GM12892 (cell line): ENCODE measurements around the gene AMZ1.

Experiments
- POLR2A ChIP-seq: IDR thresholded peaks from 2 replicates; pipeline ENCODE4 v1.6.1; 2011; ENCODE audit warnings: low read depth, low read length, control low read depth
- POLR2AphosphoS5 ChIP-seq: IDR thresholded peaks from 2 replicates; pipeline ENCODE4 v1.6.1; 2011; ENCODE audit warnings: low read depth, low read length, control low read depth

DNA sequence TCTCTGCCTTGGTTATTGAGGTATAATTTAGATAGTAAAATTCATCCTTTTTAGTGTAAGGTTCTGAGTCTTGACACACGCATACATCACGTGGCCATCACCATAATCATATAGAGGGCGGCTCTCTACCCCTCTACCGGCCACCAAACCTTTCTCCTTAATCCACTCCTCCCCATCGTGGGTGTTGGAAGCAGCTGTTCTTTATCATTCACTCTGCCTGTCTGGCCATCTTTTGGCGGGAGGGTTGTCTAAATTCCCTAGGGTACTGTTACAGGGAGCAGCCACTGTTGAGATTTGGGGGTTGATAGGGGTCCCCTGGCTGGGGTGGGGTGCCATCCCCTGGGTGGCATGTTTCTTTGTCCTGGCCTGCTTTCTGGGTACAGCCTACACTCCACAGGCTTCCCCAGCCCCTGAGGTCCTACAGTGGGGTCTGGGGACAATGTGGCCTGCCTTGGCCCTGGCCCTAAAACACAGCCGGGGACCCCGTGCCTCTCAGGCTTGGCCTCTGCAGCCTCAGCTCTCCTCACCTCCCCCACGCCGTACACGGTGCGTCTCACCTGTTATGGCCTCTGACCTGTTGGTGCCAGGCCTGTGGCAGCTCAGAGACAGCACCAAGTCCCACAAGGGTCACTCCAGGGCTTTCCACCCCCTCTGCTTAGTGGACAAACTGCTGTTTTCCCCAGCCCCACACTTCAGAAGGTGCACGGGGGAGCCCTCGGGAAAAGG, 17.5 kb downstream of the AMZ1 start:
- no peak for TF ChIP-seq POLR2A
- no peak for TF ChIP-seq POLR2AphosphoS5
